ENCODE measurements around the gene SLIT3.

Gene SLIT3

GRCh38 chr5:168796593-168797580 lies 504.1 kb downstream of the SLIT3 start:
- no peak for DNase-seq (ENCODE audit: low read depth)

- no peak for DNase-seq (ENCODE audit: low read depth)
Observed at GRCh38 chr5:168796000-168796399, 504.9 kb downstream of the SLIT3 start.

- no peak for DNase-seq (ENCODE audit: low read depth)
Observed at GRCh38 chr5:168793841-168794837, 506.8 kb downstream of the SLIT3 start.

DNA sequence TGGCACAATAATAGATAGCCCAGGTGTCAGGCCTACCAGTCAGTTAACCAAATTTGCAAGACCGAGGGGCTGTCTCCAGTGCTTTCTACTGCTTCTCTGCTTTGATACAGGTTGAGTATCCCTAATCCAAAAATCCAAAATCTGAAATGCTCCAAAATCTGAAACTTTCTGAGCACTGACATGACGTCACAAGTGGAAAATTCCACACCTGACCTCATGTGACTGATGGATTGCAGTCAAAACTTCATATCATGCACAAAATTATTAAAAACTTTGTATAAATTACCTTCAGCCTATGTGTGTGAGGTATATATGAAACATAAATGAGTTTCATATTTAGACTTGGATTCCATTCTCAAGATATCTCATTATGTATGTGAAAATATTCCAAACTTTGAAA lies 508.3 kb downstream of the SLIT3 start:
- no peak for DNase-seq (ENCODE audit: low read depth)

DNA sequence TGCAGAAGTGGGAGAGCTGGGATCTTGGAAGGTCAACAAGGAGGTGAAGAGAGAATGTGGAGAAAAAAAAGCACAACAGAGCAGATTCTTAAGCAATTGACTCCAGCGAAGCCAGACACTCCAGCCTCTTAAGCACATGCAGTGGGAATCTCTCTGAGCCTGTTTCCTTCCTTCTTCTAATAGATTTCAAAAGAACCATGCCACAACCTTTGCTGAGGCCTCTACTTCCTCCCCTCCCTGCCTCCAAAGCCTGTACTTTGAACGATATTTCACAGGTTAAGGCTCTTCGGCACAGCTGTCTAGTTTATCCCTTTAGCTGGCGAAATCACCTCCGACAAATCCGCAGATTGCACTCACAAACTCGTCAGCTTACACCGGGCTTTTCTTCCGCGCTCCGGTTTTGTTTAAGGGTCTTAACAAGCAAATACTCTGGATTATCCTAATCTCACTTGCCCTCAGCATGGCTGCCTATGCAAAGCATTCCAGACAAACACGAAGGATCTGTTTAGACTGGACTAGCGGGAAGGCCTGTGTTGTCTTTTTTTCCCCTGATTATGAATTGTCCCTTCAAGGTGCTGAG lies 510.2 kb downstream of the SLIT3 start:
- no peak for DNase-seq (ENCODE audit: low read depth)

DNA sequence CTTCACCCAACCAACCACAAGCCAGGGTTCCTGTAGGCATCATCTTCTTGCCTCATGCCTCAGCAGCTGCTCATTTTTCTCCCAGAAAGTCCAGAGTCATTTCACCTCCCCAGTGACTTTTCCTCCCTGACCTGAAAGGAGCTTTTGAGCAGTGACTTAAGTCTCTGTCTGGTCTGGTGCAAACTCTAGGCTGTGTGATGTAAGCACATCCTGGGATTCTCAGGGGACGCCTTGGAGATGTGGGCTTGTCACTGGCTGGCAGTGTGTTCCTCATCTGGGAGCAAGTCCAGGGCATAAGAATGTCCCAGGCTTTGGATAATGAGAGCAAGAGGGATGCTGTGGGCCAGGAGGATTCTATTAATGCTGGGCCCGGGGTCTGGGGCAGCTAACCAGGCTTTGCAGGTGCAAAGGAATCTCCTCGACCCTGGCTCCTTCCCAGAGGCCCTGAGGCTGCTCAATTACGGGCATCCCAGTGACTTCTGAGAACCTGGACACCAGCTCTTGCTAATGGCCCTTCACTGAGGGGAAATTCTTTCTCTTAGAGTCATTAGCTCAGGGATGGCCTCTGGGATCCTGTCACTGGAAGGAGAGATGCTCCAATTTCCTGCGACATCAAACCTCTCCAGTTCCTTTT lies 510.8 kb downstream of the SLIT3 start:
- no peak for DNase-seq (ENCODE audit: low read depth)

DNA sequence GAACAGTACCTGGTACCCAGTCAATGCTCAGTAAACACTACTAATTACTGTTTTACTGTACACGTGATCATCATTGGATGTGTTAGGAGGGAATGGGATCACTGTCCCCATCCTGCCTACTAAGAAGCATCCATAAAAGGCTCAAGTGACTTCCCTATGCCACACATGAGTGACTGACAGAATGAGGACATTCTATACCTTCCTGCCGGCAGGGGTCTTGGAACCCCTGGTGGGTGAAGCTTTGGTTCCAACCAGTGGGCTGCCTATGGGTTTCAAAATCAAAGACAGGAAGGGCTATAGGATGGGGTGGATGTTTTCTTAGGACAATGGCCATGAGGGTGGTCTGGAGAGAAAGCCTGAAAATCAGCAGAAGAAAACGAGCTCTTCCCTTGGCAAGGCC lies 512.2 kb downstream of the SLIT3 start:
- DNase-seq (ENCODE audit: low read depth): no peak

DNA sequence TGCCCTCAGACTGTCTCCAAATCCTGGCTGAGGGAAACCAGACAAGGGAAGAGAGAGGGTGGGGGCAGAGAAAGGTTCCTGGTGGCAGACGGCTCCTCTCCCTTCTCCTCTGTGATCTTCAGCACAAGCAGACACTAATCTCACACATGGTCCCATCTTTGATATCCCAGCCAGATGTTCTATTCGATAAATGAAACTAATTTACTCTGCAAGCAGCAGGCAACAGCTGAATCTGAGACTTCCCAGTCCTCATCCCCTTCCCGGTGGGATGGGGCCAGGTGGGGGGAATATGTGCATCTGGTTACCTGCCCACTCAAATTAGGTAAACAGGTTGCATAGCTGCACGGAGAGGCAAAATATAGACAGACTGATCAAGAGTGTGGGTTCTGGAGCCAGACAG lies 512.8 kb downstream of the SLIT3 start:
- no peak for DNase-seq (ENCODE audit: low read depth)

DNA sequence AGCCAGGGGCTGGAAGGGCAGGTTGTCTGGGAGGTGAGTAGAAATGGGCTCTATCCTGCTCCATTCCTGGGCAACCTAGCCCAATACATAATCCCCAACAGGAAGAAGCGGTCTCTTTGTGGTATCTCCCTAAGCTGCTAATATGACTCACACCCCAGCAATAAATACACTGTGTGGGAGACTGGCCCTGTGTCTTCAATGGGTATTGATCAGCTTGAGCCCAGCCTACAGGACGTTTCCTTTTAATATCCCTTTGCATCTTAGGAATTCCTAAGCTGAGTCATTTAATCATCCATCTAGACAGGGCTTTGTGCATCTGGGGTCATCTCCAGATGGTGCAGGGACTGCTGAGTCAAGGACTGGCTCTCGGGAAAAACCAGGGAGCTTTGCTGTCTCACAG lies 514.8 kb downstream of the SLIT3 start:
- DNase-seq (ENCODE audit: low read depth): no peak

GRCh38 chr5:168784454-168784853 lies 516.5 kb downstream of the SLIT3 start:
- no peak for DNase-seq (ENCODE audit: low read depth)

DNA sequence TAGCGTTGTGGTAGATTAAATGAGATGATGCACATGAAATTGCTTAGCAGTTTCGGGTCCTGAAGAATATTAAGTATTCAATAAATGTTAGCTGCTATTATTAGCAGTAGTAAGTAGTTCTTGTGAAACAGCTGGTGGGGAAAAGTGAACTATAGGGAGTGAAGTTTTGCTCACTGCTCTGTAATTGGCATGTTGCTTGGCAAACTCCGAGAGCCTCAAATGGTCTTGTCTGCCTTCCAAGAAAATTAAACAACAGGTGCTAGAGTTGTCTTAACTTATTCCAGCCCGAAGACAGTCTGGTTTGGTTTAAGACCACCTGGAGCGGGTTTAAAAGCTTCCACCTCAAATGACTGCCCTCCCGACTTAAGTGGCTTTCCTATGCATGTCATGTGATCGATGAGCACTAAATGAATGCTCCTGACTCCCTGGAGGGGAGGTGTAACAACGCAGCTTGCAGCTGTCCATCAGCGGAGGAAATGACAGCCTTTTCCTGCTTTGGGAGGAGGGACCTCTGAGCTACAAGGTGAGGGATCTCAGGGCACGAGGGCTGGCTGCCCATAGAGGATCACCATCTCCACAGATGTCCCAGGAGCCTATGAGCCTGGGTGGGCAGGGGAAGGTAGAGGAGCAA lies 518.9 kb downstream of the SLIT3 start:
- no peak for DNase-seq (ENCODE audit: low read depth)

- no peak for DNase-seq (ENCODE audit: low read depth)
Observed at GRCh38 chr5:168780888-168781287, 520.1 kb downstream of the SLIT3 start.

- DNase-seq (ENCODE audit: low read depth): no peak
Observed at GRCh38 chr5:168779333-168779732, 521.6 kb downstream of the SLIT3 start.

DNA sequence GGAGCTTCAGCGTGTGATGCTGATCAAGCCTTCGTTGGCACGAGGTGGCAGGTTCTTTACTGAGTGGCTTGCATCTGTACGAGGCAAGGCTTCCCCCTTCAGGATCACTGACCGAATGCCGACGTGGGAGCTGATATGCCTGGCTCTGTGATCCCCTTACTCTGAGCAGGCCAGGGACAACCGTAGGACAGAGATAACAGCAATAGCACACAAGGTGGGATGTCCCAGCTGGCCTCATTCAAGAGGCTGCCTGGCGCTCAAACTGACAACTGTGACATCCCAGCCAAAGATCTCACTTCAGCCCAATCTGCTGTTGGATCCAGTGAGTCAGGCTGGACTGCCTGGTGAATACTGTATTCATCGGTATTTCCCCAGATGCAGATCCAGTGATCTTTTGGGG lies 522.4 kb downstream of the SLIT3 start:
- DNase-seq (ENCODE audit: low read depth): no peak

DNA sequence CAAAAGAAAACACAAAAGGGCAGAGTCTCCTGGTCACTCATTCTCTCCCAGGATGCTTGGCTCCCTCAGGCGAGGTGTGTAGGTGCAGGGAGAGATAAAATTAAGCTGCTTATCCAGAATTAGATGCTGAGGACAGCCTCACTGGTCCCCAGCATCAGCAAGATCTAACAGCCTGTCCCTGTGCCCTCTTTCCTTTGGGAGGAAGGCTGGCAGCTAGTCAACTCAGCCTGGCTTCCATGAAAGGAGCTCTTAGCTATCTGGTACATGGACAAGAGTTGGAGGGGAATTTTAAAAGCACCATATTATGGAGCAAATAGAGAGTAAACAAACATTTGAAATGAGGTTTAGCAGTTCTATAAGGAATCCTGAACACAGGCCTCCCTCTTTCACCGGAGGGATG lies 523.3 kb downstream of the SLIT3 start:
- no peak for DNase-seq (ENCODE audit: low read depth)

DNA sequence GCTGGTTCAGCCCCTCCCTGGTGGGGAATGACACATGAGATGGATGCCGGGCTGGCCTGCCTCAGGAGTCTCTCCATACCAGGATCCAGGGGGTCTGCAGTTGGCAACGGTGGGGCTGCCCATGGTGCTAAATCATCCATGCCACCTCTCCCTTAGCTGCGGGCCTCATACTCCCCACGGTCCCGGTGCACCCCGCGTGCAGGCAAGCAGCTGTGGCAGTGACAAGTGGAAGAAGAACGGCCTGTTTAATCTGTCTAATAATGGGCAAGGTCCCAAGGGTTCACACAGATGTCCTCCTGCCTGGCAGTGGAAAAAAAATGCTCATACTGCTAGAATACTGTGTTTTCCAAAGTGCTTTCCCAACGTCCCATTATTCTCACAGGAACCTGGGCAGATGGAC lies 524.9 kb downstream of the SLIT3 start:
- no peak for DNase-seq (ENCODE audit: low read depth)

- no peak for DNase-seq (ENCODE audit: low read depth)
Observed at GRCh38 chr5:168773226-168773625, 527.7 kb downstream of the SLIT3 start.

DNA sequence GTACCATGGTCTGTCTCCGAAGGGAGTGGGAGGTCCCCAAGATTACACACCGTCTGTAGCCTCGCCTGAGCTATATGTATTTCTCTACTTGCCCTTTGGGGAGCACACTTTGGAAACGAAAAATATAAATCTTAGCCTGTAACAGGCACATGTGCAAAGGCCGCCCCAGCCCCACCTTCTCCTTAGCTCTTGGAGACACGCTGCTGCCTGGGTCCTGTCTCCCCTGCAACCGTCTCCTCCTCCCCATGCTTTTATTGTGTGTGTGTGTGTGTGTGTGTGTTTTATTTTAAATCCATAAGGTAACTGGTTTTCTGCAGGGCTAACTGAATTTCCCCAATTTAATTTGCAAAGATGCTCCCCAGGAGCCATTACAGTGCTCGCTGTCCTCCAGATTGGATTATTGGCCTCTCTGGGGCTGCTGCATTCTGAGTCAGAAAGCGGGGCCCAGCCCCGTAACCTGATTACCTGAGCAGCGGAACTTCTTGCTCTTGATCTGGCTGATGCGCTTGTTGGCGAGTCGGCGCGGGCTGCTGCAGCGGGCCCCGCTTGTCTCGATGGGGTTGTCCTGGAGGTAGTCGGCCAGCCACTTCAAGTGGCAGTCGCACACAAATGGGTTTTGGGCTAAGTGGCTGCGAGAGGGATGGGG lies 528.5 kb downstream of the SLIT3 start:
- DNase-seq (ENCODE audit: low read depth): no peak

DNA sequence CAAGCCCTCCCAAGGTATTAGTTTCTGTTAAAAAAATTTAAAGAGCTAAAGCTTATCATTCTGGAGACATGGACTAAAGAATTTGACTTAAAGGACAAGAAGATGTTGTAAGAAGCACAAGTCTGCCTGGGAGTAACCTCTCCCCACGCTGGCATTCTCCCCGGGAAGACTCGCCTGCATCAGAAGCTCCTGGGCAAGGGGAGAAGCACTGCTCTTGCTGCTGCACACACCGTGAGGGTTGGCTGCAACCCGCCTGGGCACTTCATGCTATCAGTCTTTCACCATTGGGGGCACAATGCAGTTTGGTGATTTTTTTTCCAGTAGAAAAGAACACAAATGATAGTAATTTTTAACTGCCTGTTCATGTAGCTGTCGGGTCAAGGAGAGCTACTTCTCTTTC lies 529.3 kb downstream of the SLIT3 start:
- DNase-seq (ENCODE audit: low read depth): no peak

DNA sequence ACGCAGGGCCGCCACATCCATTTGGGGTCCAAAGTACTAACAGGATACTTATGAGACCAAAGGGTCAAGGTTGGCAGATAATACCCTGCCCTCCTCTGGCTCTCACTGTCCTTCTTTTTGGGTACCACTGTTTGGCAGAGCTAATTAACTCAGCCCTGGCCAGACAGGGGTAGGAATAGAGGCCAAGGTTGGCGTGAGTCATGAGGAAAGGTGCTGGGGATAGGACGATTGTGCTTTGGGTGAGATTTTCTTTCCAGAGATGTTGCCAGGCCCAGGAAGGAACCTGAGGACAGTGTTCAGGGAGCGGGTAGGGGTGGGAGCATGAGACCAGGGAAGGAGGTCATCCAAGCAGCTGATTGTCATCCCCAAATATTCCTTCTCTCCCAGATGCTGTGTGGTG lies 529.9 kb downstream of the SLIT3 start:
- no peak for DNase-seq (ENCODE audit: low read depth)

DNA sequence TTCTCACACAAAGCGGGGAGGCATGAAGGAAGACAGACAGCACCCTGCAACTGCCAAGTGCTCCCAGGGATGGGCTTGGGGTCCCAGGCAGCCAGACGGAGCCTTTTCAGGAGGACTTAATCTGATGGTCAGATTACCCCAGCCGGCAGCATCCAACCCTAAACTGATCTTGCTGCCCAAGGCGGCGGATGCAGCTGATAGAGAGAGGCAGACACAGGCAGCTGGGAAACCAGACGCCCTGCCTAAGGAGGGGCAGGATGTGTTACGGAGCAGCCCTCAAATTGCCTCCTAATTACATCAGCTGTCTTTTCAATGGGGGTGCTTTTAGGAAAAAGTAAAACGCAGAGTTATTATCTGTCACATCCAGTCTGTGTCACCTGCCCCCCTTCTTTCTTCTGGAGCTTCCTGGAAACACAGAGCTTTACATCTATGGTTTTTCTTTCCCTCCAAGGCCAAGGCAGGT lies 530.9 kb downstream of the SLIT3 start:
- no peak for DNase-seq (ENCODE audit: low read depth)
